Stimulated activated CD8-positive, alpha-beta memory T cell treated with anti-CD3 and anti-CD28 coated beads, Interleukin-12 subunit alpha, Interleukin-12 subunit beta, amount 100 ng/mL, for 24 hours (primary cell): ENCODE measurements around the gene GPR87.

Experiments used
- DNase-seq: peaks from one replicate; pipeline ENCODE4 v3.0.0-alpha.2; 2020; ENCODE audit errors: extremely low read depth

Gene GPR87

DNA sequence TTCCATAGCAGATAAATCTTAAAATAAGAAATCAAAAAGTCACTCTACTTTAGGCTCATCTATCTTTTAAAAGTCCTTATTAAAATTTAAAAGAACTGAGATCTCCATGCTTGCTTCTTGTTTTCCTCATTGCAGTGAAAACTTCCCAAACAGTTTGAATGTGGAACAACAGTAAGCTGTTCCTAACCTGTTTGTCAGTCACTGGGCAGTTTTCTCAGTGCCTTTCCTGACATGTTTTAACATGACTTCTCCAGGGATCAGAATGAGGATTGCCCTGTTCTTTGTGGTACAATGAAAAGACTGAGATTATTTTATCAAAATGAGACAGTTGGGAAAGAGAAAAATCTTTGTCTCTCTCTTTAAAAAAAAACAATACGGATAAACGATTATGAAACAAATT, 774 bp downstream of the GPR87 start:
- DNase-seq = no peak

DNA sequence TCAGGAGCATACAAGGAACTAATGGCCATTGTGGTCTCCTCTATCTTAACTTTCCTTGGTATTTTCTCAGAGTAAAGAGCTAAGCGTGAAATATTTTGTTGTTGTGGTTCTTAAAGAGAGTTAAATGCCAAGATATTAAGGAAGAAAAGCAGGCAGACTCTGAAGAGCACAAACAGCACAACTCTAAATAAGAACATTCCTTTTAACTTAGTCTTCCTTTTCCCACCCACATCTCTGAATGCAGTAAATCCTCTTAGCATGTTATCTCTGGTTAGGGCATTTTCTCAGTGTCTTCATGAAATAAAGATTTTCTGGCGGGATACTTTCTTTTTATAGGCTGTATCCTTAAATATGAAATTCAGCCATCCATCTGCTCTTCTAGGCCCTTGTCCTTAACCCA, 1.5 kb downstream of the GPR87 start:
- no peak for DNase-seq

DNA sequence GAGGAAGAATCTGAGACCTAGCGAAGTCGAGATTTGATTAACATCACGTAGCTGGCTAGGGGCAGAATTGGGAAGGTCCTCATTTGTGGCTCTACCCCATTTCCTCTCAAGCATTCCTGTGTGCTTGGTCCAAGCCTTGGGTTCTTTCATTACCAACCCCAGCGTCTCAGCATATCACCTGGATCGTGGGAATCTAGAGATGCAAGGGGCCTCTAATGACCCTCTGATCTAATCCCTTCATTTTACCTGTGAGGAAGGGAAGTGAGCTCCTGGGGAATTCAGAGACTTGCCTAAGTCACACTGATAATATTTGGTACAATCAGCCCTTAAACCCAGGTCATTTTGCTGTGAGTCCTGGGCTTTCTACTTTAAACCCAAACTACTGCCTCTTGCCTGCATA, 2.0 kb downstream of the GPR87 start:
- DNase-seq = no peak

DNA sequence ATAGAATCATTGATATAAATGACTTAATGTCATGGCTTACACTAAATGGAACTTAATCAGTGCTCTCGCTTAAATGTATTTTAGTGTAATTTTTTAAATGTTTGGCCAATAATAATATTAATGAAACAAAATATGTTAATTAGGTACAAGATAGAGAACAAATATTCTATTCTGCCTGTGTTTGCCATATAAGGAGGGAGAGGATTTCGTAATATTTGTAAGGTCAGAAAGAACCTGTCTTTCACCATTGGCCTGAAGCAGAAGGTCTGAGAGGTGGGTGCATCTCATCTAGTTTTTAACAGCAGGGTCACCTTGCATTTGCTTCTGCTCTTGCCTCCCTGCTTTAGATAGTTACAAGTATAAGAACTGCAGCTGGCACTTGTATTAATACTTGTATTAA, 2.5 kb downstream of the GPR87 start:
- no peak for DNase-seq

DNA sequence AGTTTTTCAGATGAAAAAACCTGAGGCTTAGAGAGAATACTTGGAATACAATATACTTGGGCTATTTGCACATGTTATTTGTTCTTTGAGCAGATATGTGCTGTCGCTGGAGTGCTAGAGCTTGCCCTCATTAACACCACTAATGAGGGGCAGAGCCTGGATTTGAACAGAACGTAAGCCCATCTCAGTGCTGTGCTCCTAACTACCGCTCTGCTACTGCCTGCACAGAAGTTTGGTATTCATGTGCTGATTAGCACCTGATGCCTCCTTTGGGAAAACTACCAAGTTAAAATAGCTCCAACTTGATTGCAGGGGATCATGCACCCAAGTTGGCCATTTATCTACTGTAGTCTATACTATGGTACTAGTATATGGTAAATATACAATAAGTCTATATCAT, 3.6 kb downstream of the GPR87 start:
- no peak for DNase-seq

DNA sequence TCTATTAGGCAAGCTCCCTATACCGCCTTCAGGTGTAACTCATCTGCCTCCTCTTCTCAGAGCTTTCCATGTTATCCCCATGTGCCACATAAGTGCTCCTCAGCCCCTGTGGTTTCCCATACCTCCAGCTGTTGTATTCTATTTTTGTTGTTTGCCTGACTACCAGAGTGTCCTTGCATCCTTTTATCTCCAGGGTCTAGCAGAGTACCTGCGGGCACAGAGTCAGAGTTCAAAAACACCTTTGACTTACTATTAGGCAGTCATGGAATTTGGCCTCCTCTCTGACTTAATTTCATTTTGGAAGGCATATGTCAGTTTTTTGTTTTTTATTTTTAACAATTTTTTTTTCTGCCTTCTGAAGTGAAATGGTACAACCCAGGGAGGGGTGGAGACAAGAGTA, 7.1 kb downstream of the GPR87 start:
- no peak for DNase-seq

DNA sequence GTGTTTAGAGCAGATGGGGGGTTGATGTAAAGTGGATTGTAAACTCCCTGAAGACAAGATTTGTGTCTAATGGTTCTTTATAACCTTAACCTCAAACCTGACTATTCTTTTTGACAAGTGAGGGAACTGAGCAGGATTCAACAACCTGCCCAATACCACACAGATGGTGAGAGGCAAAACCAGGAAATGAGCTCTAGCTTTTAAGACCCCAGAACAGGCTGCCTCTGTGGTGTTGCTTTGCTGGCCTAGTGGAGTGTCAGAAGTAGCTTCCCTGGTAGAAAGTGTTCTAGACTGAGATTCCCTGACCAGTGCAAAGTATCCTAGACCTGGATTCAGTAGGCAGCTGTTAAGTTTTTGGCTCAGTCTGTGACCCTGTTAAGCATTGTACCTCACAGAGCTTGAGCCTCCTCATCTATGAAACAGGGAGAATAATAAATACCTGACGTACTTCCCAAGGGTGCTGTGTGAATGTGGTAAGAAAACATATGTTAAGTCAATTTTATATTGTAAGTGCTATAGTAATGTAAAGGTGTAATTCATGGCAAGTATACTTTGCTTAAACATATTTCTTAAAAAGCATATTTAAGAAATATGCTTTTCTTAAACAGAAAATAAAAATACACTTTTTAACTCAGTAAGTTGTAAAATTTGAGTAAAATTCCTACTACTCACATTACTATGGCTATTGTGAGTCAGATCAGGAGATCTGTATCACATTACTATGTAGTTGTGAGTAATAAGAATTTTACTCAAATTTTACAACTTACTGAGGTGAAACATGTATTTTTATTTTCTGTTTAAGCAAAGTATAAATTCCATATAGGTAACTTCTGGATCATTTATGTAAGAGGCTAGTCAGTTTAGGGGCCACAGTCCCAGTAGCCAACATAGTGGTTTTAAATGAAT, 8.8 kb downstream of the GPR87 start:
- DNase-seq = no peak

DNA sequence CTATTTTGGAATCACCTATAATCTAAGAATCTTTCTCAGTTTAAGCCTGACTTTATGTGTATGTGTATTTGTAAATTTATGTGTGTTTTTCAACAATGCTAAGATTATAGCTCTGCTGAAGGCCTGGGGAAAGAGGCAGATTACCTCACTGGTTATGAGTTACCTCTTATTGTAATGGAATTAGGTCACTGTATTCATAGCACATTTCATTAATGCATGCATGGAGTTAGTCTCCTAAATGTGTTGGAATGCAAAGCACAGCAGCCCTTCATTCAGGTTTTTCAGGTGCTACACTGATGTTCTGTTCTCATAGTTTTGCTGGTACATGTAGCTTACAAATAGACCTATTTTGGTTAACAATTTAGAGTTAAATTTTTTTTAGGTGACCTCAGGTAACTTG, 9.5 kb downstream of the GPR87 start:
- DNase-seq = no peak

DNA sequence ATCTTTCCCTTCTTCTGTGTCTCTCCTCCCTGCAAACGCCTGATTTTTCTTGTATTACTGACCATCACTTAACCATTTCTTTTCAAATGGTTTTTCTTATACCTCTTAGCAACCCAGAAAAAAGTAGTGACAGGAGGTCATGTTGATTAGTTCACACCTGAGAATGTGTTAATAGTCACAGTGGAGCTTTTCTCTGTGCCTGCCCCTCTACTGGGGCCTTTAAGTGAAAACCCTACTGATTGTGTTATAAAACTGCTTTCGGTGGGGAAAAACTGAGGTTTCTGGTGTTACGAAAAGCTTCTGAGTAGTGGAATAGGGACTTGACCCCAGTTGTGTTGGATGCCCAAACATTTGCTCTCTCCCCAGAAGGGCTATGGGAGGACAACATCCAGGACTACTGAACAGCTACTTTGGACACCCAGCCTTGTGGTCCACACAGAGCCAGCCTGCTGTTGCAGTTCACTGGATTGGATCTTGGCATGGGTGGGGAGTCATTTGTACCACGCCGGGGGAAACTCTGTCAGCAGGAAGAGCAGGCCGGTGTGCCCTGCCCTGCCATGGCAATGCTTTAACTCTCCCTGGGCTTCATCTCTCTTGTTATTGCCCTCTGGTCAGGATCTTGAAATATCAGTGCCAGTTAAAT, 10.3 kb downstream of the GPR87 start:
- no peak for DNase-seq

DNA sequence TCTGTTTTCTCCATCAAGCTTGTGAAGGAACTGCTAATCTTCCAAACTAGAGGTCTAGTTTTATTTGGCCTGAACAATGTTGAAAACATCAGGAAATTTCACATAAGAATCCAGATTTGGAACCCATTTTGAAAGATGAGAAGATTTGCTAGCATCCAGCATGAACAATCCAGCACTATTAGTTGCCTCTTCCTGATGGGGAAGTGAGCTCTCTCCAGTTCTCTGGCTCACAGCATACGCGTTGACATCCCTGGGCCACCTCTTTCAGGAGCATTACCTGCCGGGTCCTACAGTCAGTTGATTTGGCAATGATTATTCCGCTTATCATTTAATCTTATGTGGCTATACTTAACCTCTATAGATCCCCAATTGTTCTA, 10.9 kb downstream of the GPR87 start:
- DNase-seq = no peak

DNA sequence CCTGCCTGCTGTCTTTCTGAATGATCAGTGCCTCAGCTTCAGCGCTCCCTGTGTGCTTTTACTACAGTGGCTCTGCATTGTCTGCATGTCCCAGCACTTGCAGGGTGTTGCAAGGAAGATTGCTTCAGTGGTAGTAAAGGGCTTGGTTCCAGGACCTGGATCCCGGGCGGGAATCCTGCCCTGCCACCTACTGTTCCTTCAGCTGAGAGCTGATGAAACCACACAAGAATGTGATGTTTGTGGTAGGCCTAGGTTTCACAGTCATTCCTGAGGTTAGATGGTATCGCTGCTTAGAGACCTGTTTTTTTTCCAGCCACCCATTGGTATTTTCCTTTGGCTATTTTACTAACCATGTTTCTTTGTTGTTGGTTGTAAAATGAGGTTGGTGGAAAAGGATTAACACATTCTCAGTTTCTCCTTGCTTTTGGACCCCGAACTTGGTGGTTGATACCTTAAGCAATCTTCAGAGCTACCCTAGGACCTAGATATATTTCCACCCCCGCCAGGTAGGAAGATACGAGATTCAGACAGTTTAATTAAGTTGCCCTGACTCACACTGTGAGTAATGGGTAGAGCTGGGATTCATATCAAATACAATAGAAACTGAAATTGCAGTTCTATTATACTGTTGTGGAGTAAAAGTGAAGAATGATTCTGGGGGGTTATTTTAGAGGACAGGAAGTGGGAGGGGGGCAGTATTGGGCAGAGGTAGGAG, 11.4 kb downstream of the GPR87 start:
- DNase-seq = no peak

DNA sequence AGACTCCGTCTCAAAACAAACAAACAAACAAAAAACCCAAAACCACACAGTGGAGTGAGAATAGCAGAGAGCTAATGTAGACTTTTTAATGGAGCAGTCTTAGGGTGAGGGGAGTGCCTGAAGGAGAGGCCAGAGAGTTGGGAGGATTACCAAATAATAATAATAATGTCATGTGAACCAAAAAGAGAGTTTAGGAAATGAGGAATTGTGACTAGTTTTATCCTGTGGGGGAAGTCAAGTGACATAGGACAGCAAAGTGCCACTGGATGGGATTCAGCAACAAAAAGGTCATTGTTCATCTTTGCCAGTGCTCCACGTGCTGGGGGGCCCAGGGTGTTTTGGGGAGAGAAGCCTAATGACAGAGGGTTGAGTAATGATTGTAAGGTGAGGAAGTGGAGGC, 12.9 kb downstream of the GPR87 start:
- DNase-seq = no peak

DNA sequence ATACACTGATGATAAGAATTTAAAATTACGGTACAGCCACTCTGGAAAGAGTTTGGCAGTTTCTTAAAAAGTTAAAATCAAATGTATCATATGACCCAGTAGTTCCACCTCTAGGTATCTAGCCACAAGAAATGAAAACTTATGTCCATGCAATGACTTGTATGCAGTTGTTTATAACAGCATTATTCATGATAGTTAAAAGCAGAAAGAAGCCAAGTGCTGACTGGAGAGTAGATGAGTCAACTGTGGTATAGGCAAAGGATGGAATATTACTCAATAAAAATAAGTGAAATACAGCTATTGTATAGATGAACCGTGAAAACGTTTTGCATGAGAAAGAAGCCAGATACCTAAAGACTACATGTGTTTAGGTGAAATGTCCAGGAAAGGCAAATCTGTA, 14.8 kb downstream of the GPR87 start:
- DNase-seq = no peak

DNA sequence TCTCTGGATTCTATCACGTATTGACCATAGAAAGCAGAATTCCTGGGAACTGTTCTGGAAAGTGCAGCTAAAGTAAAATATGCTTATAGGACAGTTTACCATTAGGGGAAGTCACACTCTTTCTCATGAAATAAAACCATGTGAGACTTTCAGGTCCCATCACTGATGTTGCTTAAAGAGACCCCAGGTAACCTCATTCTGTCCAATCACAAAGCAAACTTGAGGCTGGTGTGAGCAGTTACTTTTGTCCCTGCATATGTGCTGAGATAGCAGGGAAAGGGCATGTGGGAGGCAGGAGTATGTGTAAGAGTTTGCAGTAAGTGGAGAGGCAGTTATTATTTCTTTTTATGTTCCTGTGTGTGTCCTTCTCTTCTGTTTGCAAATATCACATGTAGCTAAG, 16.1 kb downstream of the GPR87 start:
- no peak for DNase-seq

DNA sequence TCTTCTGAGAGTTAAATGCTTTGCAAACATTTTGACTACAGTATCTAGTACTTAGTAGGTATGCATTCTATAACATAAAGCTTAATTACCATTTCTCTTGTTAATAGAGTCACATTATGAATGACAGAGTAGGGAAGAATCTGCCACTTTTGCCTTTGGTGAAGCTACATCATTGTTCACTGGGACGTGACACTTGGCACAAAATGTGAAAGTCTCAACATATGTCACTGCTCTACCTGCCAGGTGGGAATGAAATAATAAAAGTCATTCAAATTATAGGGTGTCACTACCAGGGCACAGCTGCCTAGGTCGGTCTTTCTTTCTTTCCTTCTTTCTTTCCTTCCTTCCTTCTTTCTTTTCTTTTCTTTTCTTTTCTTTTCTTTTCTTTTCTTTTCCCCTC, 17.6 kb downstream of the GPR87 start:
- DNase-seq = no peak

DNA sequence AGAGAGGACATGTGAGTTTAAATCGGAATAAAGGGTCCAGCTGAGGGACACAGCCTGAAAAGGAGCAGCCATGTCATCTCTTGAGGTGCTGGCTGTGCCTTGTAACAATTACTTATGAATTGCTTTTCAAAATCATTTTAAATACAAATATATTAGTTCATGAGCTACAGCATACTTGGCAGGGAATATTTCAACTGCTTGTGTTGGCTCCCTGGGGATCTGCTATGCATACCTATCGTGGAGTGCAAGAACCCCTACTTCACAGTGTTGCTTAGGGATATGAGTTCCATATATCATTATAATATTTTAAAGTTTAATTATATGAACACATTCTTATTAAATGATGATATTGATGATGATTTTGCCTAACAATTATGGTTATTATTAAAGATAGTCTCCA, 19.2 kb downstream of the GPR87 start:
- no peak for DNase-seq

DNA sequence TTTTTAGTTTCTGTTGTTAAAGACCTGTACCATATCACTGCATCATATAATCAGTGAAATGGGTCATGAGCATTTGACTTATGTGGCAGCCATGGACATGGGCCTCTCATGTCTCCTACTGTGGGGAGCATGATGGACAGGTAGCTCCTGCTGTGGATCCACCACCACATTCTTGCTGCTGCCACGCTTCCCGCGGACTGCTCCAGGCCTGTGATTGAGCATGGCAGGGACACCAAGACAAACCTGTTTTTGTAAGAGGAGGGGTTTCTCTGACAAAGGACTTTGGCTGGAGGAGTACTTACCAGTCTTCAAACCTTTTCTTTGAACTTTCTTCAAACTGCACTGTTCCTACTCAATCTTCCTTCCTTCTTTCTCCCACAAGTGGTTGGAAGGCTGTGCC, 20.4 kb downstream of the GPR87 start:
- no peak for DNase-seq

DNA sequence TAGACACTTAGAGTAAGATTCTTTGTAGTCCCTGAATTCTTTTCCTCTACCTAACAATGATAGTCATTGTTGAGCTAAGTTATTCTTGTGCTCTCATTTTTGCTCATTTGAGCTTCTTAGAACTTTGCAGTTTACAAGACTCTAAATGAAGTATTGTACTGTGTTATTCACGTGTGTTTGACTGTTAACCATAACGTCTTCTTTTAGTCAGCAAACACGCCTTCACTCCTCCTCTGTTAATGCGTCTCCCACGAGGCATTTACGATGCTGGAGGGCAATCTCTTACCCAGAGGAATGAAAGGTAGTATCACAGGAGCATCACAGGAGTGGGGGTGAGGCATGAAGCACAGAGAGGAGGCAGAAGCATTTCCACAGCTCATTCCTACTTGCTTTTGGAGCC, 23.5 kb downstream of the GPR87 start:
- DNase-seq = no peak

DNA sequence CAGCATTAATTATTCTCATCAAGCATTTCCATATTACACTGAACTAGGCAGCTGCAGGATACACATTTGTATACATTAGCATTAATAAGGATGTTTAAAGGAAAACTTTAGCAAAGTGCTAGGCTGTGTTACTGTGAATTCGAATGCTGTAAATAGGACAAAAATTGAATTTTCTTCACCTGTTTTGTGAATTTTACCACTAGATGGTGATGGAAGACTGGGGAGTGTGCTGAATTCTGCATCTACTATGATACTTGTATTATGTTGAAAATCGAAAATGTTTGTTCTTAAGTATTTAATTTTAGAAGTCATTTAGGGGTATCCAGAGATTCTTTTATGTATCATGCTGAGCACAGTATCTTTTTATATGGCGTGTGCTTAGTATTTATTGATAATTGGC, 25.9 kb downstream of the GPR87 start:
- DNase-seq = no peak

DNA sequence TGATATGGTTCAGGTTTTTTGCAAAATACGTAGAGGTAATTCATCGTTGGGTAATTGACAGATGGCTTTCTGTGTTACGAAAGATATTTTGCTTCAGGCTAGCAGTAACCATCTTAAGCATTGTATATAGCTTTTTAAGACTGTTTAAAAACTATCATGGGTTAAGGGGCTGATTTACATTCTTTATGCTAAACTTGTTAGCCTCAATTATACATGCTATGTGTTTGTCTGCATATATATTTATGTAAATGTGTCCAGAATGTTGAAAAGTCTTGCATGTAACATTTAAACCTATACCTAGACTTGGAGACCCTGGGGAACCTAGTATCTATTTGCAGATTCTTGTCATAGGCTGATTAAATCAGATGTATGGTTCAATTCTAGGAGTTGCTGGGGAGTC, 27.2 kb downstream of the GPR87 start:
- no peak for DNase-seq

DNA sequence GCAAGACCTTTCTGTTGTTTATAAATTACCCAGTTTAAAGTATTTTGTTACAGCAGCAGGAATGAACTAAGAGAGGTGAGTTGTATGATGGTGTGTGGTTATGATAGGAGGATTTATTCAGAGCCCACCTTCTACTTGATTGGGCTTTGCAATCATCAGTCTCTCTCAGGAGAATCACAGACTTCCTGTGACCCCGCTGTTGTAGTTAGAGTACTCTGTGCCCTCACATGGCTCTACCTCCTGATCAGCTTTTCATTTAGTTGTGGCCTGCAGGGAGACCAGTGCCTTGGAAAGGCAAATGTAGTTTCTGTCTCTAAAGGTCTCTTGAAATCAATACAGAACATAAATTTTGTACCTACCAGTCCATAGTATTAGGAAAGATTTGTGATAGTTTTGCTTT, 30.7 kb downstream of the GPR87 start:
- no peak for DNase-seq

DNA sequence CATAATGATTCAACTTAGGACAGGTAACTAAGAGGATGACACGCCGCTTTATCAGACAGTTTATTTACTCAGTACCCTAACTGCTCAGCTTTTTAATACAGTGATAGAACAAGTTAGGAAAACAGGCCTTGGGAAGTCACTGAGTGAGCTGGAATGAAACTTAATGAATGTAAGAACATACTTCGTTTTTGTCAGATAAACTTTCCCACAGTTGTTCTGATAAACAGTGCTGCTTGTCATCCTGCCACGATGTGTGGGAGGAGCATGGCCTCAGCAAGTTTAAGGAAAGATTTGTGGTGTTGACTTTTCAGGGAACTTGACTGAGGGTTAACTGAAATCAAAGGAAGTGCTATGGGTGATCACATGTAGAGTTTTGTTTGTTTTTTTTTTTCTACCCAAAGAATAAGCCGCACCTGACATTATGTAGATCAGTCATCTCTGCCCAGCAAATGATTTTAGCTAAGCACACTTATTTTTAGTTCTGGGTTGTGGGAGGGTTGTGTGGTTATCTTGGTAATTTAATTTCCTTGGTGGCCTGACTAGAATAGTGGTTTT, 32.6 kb downstream of the GPR87 start:
- DNase-seq = no peak

DNA sequence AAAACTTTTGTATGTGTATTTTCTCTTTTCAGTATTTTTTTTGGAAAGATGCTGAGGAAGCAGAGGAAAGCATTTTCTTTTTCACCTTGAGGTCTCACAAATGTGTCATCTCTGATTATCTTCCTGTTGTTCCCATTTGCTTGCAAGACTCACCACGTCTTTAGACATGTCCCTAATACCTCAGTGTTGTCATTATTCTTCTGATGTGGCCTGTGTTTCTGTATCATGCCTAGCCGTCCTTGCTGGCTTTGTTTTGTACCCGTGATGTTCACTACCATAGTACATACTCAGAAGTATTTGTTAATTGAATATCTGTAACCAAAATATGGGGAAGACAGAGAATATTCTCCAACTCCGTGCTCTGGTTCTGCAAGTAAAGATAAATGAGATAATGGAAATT, 33.2 kb downstream of the GPR87 start:
- DNase-seq = no peak
